NCI-H1092 treated with DMSO at 0.1 percent for 48 hours (cell line): Measurements from ENCODE around the gene UCHL1.
"Not testable (repeated sequence)": the region's sequence is repeated elsewhere in the genome, so short reads cannot be mapped to it uniquely, and the experiment has no call there.

Experiments used
- DNase-seq: peaks from one replicate; lab custom pipeline; 2025; lab: John Stamatoyannopoulos, UW

UCHL1 gene

GRCh38 chr4:41290479-41290878, 33.8 kb downstream of the UCHL1 start:
- no peak for DNase-seq

GRCh38 chr4:41294445-41295062, 37.8 kb downstream of the UCHL1 start:
- no peak for DNase-seq

- no peak for DNase-seq
Measured at GRCh38 chr4:41296995-41297394, 40.3 kb downstream of the UCHL1 start.

GRCh38 chr4:41297832-41298231, 41.1 kb downstream of the UCHL1 start:
- no peak for DNase-seq

- DNase-seq = no peak
Measured at GRCh38 chr4:41299486-41299885, 42.8 kb downstream of the UCHL1 start.

GRCh38 chr4:41301137-41301536, 44.4 kb downstream of the UCHL1 start:
- no peak for DNase-seq

GRCh38 chr4:41303372-41304118, 46.8 kb downstream of the UCHL1 start:
- no peak for DNase-seq

GRCh38 chr4:41304221-41304620, 47.5 kb downstream of the UCHL1 start:
- peak; percentile 20 for DNase-seq

GRCh38 chr4:41305476-41305875, 48.7 kb downstream of the UCHL1 start:
- DNase-seq = peak; percentile 22

- DNase-seq = no peak
Measured at GRCh38 chr4:41307638-41308037, 50.9 kb downstream of the UCHL1 start.

GRCh38 chr4:41308398-41308797, 51.7 kb downstream of the UCHL1 start:
- no peak for DNase-seq

- not testable (repeated sequence) for DNase-seq
Measured at GRCh38 chr4:41315426-41315825, 58.7 kb downstream of the UCHL1 start.

- no peak for DNase-seq
Measured at GRCh38 chr4:41315862-41316261, 59.1 kb downstream of the UCHL1 start.
